ENCODE measurements around the gene FRMD1.

FRMD1 gene

DNA sequence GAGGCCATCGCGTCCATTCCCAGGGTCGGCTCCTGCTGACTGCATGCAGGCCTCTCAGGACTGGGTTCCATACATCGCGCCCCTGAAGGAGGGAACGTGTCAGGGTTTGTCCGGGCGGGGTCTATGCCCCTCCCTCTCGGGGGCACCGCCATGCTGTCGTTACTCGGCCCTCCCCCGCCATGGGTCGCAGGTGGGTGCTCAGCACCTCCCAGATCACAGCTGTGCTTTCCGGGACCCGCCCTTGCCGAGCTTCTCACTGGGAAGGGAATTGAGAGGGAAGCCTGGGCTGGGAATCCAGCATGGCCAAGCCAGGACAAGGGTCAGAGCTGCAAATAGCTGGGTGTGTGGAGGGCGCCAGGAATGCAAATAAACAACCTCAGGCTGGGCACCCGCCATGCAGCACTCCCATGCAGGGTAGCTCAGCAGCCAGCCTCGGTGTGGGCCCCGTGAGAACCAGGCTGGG, at the start of gene FRMD1:
TSS of gene FRMD1 (minus strand) at position 270 of the 463 bp plus-strand sequence. CDS start at position 152, 118 bp downstream.
- no peak for DNase-seq

DNA sequence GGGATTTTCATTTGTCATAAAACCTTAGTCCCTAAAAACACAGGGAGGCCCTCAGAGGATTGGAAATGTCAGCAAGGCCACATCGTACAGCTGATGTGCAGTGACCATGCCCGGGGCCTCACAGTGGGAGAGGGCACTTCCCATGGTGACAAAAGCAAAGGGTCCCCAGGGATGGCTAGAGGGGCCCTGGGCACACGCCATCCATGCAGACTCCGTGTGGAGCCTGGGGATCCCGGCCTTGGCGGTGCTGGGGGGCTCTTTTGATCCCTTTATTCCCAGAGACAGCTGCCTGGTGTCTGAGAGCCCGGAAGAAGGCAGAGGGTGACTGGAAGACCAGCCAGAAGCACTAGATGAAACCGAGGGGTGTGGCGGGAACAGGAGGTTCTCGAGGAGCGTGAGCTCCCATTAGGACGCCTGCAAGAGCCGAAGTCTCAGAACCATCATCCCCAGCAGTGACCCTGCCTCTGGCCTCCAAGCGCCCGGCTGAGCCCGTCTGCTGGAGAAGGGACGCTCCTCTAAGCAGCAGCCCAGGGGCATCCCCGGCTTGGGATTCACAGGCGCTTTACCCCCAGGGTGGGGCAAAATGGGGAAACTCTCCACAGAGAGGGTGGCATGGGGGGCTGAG, 49.1 kb upstream of the FRMD1 start:
- no peak for DNase-seq

DNA sequence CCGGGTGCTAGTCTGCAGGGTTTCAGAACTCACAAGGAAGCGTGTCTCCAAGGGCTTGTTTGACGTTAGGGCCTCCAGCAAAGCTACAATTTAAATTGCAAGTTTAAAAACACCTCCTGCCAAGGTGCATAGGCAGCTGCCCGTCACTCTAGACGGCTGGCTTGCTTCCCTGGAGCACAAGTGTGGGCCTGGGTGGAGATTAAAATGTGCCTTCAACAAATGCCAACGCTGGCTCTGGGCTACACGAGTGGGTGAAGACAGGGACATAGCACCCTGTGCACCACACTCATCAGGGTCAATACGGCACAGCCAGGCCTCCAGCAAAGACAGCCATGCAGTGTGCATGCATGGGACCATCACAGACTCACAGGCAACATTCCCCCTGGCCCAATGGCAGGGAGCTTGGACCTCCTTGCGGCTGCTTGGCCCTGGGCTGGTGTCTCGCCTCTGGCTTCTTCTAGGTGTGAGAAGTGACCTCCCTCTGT, 48.4 kb upstream of the FRMD1 start:
- DNase-seq = no peak

DNA sequence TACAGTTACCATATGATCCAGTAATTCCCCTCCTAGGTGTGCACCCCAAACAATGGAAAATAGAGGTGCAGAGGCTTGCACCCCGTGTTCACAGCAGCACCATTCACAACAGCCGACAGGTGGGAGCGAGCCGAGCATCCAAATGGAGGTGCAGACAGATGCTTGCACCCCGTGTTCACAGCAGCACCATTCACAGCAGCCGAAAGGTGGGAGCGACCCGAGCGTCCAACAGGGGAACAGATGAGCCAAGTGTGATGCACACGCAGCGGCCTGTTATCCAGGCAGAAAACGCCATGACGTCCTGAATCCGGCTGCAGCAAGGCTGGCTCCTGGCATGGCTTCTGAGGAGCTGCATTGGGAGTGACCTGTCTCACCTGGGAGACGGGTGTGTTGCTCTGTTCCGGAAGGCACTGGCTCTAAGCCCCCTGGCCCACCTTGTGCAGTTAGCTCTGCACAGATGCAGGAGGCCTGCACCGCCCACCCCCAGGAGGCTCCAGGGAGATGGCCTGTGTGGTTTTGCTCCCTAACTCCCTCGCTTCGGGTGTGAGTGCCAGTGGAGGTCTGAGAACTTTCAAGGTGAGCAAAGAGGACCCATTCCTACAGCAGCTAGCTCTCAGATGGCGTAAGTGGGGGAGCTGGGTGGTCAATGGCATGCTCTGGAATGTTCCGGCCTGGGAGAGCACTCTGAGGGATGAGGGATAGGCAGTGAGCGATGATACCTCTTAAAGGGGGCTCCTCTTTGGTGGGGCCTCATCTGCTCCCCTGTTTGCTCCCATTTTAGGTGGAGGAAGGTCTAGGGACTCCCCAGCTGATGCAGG, 47.8 kb upstream of the FRMD1 start:
- no peak for DNase-seq

DNA sequence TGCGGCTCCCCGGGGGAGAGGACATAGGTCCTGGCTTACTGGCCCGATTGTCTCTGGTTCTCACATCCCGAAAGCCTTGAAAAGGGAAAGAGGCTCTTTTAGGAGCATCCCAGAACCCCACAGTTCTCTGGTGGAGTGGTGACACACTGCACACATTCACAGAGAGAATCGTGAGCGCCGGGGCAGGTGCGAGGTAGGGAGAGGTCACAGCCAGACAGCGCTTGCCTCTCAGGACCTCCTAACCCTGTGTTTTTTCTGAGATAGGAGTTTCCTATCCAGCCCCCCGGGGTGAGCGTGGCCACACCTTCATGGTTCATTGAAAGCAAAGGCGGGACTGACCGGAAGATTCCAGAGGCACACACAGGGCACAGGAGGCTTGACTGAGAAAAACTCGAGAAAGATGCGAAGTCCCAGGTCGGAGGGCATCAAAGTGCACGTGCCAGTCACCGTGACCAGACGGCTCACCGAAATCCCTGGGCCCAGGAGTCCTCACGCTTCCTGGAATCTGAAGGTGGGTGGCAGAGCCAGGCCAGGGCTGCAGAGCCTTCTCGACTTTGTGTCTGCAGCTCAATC, 46.5 kb upstream of the FRMD1 start:
- DNase-seq = no peak

DNA sequence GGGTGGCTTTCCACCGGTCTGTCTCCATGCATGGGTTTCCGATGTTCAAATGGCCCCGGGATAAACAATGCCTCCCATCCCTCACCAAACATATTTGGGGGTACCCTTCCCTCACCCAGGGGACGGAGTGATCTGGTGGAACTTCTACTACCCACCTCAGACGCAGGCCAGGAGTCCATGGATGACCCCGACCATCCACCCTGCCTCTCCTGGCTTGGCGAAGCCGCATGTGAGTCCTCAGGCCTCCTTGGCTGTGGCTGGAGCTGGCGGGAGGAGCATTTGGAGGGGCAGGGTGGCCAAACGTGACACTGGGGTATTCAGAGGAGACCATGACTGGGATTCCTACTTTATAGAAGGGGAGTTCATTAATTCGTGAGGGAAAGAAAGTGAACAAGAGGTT, 45.9 kb upstream of the FRMD1 start:
- no peak for DNase-seq

DNA sequence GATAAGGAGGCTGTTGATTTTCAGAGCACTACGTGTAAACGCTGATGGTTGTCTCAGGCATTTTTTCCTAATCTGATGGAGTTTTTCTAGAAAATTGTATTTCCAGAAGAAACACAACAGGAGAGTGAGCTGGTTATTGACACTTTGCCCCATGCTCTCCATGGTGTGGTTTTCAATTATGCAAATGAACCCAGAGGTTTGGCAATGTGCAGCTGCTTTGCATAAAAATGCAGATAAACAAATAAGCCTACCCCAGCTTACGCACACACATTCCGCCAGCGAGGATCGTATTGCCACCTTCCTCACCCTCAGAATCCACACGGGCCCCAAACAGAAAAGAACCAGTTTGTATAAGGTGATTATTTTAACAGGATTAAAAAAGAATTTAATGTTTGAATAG, 45.1 kb upstream of the FRMD1 start:
- DNase-seq = no peak

DNA sequence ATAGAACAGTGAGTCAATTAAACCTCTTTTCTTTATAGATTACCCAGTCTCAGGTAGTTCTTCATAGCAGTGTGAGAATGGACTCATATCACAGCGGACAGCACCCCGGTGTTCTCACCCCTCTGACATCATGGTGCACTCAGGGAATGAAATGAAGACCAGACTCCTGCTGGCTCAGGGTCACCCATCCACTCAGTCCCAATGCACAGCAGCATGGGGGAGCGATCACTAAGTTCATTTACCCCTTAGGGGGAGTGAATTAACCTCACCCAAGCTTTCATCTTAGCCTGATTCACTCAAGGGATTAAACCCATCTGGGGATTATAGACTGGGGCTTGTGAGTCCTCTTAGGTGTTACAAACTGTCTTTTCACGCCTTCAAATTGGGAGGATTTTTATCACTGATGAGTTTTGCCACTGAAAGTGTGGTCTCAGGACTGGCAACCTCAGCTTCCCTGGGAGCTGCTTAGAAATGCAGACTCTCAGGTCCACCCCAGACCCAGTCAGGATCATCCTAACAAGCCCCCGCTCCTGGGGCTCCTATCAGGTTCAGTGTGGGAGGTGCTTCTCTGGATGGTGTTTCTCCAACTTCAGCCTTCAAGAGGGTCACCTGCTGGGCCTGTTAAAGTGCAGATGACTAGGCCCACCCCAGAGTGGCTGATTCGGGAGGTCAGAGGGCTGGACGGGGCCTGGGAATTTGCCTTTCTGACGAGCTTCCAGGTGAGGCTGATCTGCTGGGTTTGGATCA, 44.3 kb upstream of the FRMD1 start:
- DNase-seq = no peak

DNA sequence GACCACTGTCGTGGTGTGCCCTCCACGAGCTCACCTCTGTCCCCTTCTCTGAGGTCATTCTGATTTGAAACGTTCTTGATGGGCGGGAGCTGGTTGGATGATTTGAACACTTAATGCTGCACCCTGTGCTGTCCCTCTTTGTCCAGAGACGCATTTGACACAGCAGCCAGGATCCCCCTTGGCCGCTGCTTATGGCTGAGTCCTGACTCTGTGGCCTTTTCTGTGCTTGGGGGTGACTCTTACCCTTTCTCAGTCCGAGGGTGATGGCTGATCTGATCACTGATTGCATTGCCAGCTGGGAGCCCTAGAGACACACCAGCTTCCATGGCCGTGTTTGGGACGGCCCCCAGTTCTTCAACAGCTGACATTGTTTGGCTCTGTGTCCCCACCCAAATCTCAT, 43.5 kb upstream of the FRMD1 start:
- DNase-seq = no peak

DNA sequence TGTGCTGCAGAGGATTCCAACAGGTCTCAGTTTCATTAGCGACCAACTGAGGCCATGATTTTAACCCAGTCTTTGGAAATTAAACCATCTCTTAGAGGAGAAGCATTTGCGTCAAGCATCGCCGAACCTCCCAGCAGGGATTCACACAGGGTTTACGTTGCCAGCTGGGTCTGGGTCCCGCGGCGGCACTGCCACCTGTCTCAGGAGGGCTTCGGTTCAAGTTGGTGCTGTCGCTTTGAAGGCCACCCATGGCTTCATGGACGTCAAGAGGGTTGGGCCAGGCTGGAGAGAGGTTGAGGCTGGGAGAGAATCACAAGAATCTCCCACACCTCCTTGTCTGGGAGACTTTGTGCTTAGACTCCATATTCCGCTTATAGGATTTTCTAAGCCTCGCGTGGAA, 43.0 kb upstream of the FRMD1 start:
- no peak for DNase-seq

DNA sequence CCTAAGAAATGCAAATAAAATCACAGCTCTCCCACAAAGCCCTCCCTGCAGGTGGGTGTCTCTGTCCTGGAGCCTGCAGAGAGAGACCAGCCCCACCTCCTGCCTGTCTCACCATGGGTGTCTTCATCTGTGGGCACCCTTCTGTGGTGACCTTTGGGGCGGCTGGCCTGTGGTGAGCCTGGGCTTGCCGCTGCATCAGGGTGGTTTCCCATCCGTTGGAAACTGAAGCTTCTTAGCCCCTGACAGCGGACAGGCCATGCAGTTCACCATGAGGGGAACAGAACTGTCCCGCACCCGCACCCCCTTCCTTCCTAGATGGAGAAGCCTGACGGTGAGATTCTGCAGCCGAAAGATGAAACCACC, 42.3 kb upstream of the FRMD1 start:
- no peak for DNase-seq

DNA sequence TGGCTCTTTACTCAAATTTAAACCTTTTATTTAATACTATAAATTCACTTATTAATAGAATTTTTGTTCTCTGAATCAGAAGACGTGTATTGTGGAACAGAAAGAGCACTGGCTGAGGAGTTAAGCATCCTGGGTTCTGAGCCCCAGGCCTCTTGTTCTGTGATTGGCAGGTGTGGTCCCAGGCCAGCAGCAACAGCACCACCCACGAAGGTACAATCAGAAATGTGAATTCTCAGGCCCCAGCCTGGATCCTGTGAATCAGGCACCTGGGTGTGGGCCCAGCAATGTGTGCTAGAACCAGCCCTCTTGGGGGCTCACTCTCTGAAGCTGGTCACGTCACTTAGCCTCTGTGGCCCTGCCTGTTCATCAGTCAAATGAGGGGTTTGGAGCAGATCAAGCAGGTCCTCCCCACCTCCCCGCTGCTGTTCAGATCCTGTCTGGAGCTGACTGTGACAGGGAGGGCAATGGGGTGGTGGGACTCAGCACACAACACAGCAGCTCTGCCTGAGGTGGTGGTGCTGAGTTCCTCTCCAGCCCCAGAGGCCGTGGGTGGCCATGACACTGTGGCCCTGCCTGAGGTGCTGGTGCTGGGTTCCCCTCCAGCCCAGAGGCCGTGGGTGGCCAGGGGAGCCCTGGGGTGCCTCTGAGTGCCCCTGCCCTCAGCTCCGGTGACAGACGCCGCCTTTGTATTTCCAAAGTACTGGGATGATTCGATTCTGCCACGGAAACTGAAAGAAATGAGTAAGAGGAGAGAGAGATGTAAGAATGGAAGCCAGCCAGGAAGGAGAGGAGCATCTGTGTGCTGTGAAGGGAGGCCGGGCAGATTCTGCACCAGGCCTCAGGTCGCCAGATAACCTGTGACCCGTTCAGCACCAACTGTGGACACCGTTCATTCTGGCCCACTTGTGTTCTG, 41.6 kb upstream of the FRMD1 start:
- DNase-seq = no peak

DNA sequence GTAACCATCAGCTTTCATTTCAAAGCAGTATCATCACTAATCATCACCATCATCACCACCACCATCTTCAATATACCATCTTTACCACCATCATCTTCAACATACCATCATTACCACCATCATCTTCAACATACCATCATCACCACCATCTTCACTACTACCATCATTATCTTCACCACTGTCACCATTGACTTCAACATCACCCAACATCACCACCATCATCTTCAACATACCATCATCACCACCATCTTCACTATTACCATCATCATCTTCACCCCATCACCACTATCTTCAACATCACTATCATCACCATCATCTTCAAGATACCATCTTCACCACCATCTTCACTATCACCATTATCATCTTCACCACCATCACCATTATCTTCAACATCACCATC, 40.5 kb upstream of the FRMD1 start:
- DNase-seq = no peak

DNA sequence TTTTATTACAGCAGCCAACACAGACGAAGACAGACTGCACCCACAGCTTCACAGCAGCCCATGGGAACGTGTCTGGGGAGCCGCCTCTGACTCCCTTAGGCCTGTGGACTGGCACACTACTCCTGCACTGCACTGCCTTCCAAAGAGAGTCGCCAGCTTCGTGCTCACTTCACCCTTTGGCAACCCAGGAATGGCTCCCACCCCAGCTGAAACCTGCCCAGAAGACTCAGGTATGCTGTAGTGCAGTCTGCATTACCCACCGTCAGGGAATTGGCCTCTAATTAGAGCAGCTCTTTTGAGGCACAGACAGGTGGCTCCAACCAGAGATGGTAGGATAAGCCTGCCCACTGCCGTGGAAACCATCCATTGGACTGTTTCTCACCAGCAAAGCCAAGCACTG, 39.9 kb upstream of the FRMD1 start:
- no peak for DNase-seq

DNA sequence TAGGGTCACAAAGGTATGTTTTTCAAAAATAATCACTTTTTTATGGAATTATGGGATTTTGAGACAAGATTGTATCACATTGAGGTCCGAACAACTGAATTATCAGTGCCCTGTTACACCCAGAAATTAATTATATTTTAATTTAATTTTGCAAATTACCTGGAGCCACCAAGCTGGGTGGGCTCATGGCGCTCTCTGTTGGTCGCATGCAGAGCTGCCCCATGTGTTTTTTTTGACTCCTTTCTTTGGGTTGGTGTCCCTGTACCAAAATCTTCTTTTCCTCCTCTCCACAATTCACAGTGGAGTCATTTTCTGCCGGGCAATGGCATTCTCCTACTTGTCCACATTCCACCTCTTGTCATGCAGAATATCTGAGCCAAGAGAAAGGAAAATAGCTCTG, 38.9 kb upstream of the FRMD1 start:
- no peak for DNase-seq

DNA sequence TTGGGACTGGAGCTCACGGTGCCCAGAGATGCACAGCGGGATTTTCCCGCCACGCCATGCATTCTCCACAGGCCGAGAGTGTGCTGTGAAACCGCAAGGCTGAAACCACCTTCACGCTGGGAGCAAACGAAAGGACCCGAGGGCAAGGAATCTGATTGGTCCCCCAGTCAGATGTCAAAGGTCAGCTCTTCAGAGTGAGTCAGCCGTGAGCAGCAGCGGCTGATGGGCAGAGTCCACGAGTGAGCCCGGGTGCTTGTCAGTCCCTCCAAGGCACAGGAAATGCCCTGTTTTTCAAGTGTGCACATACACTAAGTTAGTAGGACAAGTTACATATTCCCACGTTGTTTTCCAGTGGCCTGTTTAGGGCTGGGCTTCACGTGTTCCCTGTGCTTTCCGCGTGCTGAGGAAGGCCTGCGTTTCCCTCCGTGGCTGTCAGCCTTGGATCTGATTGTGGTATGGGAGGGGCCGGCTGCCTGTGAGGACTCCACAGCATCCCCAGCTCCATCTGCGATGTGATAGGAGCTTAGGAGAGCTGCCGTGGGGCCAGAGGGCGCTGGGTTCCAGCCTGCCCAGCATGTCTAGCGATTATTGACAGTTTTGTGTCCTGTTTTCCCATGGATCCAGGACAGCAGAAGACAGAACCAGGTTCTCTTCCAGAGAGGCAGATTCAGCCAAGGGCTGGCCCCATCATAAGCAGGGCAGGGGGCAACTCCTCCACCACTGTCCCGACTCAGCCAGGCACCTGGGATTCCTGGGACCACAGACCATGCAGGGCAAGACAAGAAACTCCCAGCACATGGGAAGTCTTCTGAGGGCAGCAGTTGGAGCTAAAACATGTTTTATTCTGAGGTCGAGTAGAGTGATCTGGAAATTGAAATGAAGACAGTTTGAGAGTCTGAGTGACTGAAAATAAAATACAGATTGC, 38.2 kb upstream of the FRMD1 start:
- no peak for DNase-seq

DNA sequence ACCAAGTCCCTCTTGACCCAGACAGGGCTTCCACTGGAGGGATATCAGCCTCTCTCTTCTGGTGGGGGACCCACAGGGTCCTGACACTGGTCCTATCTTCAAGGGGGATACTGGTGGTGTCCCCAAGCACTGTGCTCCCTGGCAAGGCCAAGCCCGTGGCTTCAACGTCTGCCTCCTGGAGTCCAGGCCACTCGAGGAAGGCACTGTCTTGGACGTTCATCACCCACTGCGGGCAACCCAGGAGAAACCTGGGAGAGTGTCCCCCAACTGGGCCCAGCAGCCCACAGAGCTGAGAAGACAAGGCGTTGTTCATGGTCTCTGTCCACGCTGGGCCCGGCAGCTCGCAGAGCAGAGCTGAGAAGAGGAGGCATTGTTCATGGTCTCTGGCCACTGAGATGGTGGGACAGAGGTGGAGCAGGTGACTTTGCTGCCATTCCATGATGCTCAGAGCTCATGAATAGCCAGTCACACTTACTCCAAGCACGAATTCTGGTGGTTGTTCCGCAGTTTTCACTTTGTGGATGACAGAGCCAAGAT, 37.5 kb upstream of the FRMD1 start:
- DNase-seq = no peak

DNA sequence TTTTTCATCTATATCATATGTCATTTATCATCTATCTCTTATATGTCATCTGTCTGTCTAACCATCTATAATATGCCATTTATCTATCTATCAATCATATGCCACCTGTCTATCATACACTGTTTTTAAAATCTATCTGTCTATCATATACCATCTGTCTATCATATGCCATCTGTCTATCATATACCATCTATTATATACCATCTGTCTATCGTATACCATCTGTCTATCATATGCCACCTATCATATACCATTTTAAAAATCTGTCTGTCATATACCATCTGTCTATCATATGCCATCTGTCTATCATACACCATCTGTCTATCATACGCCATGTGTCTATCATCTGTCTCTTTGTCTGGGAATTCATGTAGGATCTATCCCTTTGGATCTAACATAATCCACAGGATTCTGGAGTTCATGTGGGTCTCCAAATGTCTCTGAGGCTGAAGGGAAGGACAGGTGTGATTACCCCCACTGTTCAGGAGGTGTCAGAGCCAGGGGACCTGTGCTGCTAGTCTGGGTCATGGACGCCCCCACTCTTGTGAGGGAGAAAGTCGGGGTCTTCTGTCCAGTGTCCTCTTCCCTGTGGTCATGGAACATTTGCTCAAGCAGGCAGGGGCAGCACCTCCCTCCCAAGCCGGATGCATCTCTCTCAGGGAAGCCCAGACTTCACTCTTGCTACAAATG, 36.9 kb upstream of the FRMD1 start:
- no peak for DNase-seq

DNA sequence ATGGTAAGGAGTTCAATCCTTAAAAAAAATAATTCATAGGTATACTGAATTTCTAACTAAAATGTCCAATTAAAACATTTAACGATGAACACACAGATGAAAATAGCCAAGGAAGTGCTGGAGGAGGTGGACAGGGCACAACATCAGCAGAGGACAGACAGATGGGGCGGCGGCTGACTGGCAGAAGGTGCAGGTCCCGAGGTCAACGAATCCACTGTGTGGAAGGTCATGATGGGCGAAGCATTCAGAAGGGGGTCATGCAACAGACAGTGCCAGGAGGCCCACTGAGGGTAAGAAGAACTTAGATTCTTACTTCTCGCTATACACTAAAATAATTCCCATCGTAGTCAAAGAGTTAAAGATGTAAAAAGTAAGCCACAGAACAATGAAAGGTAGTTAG, 34.2 kb upstream of the FRMD1 start:
- no peak for DNase-seq

DNA sequence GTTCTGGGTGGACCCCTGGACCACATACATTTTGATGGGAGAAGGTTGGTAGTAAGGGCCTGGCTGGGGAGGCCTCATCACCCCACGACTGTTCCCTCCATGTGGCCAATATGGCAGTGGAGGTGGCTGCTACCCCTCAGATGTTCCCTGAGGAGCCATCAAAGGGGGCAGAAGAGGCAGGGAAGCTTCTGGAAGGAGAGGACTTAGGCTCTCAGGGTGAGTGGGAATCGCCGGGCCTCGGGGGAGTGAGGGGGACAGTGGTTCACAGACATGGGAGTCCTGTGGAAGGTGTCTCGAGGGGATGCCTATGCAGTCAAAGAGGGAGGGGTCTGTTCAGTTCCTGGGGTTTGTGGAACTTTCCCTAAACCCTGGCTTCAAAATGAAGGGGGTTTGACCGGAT, 32.9 kb upstream of the FRMD1 start:
- DNase-seq = no peak
